GM19238 (cell line): ENCODE measurements around the gene JCAD.

Experiments used
- DNase-seq: peaks from one replicate; pipeline ENCODE4 v3.0.0; 2011; ENCODE audit warnings: low spot score; ENCODE audit not compliant: insufficient read length

JCAD gene

GRCh38 chr10:30074933-30075332 lies 15.5 kb upstream of the JCAD start:
- DNase-seq: no peak

- no peak for DNase-seq
Measured at GRCh38 chr10:30074090-30074489, 14.7 kb upstream of the JCAD start.

- DNase-seq: no peak
Measured at GRCh38 chr10:30073767-30074060, 14.3 kb upstream of the JCAD start.

- no peak for DNase-seq
Measured at GRCh38 chr10:30073045-30073766, 13.8 kb upstream of the JCAD start.

GRCh38 chr10:30072068-30072467 lies 12.7 kb upstream of the JCAD start:
- no peak for DNase-seq

GRCh38 chr10:30070001-30070685 lies 10.8 kb upstream of the JCAD start:
- no peak for DNase-seq

- DNase-seq: no peak
Measured at GRCh38 chr10:30068492-30069223, 9.3 kb upstream of the JCAD start.

- DNase-seq: no peak
Measured at GRCh38 chr10:30063099-30063498, 3.7 kb upstream of the JCAD start.

GRCh38 chr10:30062582-30062981 lies 3.2 kb upstream of the JCAD start:
- no peak for DNase-seq

- DNase-seq: no peak
Measured at GRCh38 chr10:30062090-30062489, 2.7 kb upstream of the JCAD start.

- no peak for DNase-seq
Measured at GRCh38 chr10:30058570-30059132, 735 bp downstream of the JCAD start.

GRCh38 chr10:30057894-30058556 lies 1.4 kb downstream of the JCAD start:
- no peak for DNase-seq

GRCh38 chr10:30057421-30057841 lies 2.0 kb downstream of the JCAD start:
- no peak for DNase-seq

GRCh38 chr10:30056767-30057355 lies 2.5 kb downstream of the JCAD start:
- no peak for DNase-seq

- DNase-seq: no peak
Measured at GRCh38 chr10:30056281-30056680, 3.1 kb downstream of the JCAD start.

- DNase-seq: no peak
Measured at GRCh38 chr10:30055226-30055662, 4.1 kb downstream of the JCAD start.

- no peak for DNase-seq
Measured at GRCh38 chr10:30052062-30052461, 7.3 kb downstream of the JCAD start.

- DNase-seq: no peak
Measured at GRCh38 chr10:30051220-30051619, 8.2 kb downstream of the JCAD start.

GRCh38 chr10:30050411-30050810 lies 9.0 kb downstream of the JCAD start:
- DNase-seq: no peak

- no peak for DNase-seq
Measured at GRCh38 chr10:30048768-30049517, 10.4 kb downstream of the JCAD start.
